Activated CD8-positive, alpha-beta T cell treated with anti-CD3 and anti-CD28 coated beads for 36 hours (primary cell): ENCODE results near the gene NRP1. TPM values are rescaled to one million over a fixed set of nuclear protein-coding genes. Genes with fewer than 3 reads are reported as not detected.

ENCODE experiments used
- ATAC-seq: fragments of 200-7000 bp; cut with Tn5 transposase; one replicate; pipeline ENCODE4 v1.10.0; 2021; ENCODE audit warnings: mild to moderate bottlenecking, moderate library complexity
- CTCF ChIA-PET: fragments of 350-600 bp; sonication (Branson Sonifier 250); formaldehyde crosslinking; loops from one replicate; lab custom pipeline; 2021; ENCODE audit warnings: antibody characterized with exemption; lab: Charles Lee
- POLR2A ChIA-PET: fragments of 350-600 bp; sonication (Branson Sonifier 250); formaldehyde crosslinking; loops from one replicate; lab custom pipeline; 2021; ENCODE audit warnings: antibody characterized with exemption; lab: Charles Lee
- DNase-seq: peaks from one replicate; pipeline ENCODE4 v3.0.0-alpha.2; 2020
- H3K27ac Mint-ChIP-seq: one replicate; pipeline ENCODE4 v1.8.0; 2021; ENCODE audit warnings: mild to moderate bottlenecking, mixed read lengths
- H3K27me3 Mint-ChIP-seq: one replicate; pipeline ENCODE4 v1.8.0; 2021; ENCODE audit warnings: mixed read lengths
- H3K36me3 Mint-ChIP-seq: one replicate; pipeline ENCODE4 v1.8.0; 2021; ENCODE audit warnings: low read depth, mixed read lengths
- H3K4me1 Mint-ChIP-seq: one replicate; pipeline ENCODE4 v1.8.0; 2021; ENCODE audit warnings: low read depth, mixed read lengths
- H3K4me3 Mint-ChIP-seq: one replicate; pipeline ENCODE4 v1.8.0; 2021; ENCODE audit warnings: mild to moderate bottlenecking, moderate library complexity, mixed read lengths
- H3K9me3 Mint-ChIP-seq: one replicate; pipeline ENCODE4 v1.8.0; 2021; ENCODE audit warnings: mixed read lengths
- intact Hi-C: fragments of 100-400 bp; cut with micrococcal nuclease; formaldehyde crosslinking; loops from one replicate; pipeline ENCODE4 v1.10.0; 2022
- total RNA-seq, 2 experiments: library from RNA; stranded (reverse); gene quantifications; one replicate each; pipeline ENCODE4 v1.2.3, GENCODE V29; 2021
- TF ChIP-seq, protein P1 (sequence below): fragments of 200-600 bp; IDR thresholded peaks from one replicate; pipeline ENCODE4 v1.8.0; 2022; ENCODE audit warnings: antibody characterized with exemption, mild to moderate bottlenecking

The NRP1 gene
- total RNA-seq, 2 experiments from 2014 or later: 0.22 to 0.79 TPM

DNA sequence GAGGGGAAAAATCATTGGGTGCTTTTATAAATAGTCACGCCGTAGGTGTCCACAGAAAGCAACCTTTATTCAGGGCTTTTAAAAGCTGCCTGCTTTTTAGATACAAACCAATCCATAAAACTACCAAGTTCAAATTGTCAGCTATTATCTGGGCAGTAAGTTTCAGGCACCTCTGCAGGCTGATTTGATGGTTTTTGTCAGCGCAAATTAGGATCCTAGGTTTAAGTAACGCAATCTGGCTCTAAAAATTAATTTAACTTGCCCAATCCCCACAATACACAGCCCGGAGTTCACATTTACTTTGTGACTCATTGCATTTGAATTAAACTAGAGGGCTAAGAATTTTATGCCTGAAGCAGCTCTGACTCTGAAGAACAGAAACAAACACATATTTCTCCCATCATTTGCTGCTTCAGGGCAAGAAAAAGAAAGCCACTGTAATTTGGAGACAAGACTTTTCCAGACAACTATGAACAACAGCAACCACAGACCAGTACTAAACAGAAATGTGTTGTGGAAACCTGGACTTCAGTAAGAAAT, 43.3 kb downstream of the NRP1 start:
- H3K36me3 Mint-ChIP-seq: no peaks in the 10 kb centered on the region
- H3K4me1 Mint-ChIP-seq: no peaks in the 10 kb centered on the region
- H3K4me3 Mint-ChIP-seq: no peak overlapping the region
- ChIA-PET POLR2A (interaction anchor here (0.7 kb wide), 1 partner anchor 143 kb away, joined by 3 read pairs; no protein-coding TSS in a partner anchor), CTCF (no interaction called here)
- peaks cover 9% of the 10 kb centered on the region for H3K27me3 Mint-ChIP-seq
- DNase-seq (no peak), ATAC-seq (no peak)
- intact Hi-C loops: no loop called here
- no peak overlapping the region for H3K27ac Mint-ChIP-seq
- H3K9me3 Mint-ChIP-seq: no peaks in the 10 kb centered on the region
- TF ChIP-seq, protein P1, sequence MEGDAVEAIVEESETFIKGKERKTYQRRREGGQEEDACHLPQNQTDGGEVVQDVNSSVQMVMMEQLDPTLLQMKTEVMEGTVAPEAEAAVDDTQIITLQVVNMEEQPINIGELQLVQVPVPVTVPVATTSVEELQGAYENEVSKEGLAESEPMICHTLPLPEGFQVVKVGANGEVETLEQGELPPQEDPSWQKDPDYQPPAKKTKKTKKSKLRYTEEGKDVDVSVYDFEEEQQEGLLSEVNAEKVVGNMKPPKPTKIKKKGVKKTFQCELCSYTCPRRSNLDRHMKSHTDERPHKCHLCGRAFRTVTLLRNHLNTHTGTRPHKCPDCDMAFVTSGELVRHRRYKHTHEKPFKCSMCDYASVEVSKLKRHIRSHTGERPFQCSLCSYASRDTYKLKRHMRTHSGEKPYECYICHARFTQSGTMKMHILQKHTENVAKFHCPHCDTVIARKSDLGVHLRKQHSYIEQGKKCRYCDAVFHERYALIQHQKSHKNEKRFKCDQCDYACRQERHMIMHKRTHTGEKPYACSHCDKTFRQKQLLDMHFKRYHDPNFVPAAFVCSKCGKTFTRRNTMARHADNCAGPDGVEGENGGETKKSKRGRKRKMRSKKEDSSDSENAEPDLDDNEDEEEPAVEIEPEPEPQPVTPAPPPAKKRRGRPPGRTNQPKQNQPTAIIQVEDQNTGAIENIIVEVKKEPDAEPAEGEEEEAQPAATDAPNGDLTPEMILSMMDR: no peak

DNA sequence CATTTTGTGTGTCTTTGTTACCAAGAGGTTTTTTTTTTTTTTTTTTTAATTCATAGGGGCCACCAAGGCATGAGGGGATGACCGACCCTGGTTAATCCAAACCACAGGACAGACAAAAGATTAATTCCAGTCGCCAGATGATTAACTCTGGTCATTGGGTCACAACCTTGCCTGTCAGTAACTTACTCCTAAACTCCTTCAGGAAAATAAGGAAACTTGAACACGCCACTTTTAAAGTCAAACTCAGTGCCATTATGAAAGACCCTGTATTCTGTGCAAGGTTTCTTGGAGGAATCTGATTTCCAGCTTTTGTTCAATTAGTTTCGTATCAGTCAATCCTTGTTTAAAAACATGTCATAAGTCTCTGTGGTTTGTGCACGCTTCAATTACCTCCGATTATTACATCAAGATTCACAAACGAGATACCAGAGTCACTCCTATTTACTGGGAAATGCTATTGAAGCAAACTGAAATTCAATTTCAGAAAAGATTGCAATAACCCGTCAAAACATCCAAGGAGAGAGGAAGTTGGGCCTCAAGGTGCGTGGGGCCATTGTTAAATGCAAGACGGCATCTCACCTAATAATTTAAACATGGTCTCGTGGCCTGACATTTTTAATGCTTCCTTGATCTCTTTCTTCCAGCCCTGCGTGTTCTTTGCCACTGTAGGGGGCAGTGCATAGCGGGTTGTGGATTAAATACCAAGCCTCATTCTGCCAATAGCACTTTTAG, 44.0 kb downstream of the NRP1 start:
- intact Hi-C loops: no loop called here
- no peaks in the 10 kb centered on the region for H3K9me3 Mint-ChIP-seq
- H3K36me3 Mint-ChIP-seq: no peaks in the 10 kb centered on the region
- ATAC-seq (no peak), DNase-seq (no peak)
- ChIA-PET CTCF (no interaction called here), POLR2A (interaction anchor here (0.7 kb wide), 1 partner anchor 143 kb away, joined by 3 read pairs; no protein-coding TSS in a partner anchor)
- peaks cover 12% of the 10 kb centered on the region for H3K27me3 Mint-ChIP-seq
- H3K4me3 Mint-ChIP-seq: no peak overlapping the region
- no peaks in the 10 kb centered on the region for H3K4me1 Mint-ChIP-seq
- no peak overlapping the region for H3K27ac Mint-ChIP-seq
- TF ChIP-seq, protein P1: no peak

DNA sequence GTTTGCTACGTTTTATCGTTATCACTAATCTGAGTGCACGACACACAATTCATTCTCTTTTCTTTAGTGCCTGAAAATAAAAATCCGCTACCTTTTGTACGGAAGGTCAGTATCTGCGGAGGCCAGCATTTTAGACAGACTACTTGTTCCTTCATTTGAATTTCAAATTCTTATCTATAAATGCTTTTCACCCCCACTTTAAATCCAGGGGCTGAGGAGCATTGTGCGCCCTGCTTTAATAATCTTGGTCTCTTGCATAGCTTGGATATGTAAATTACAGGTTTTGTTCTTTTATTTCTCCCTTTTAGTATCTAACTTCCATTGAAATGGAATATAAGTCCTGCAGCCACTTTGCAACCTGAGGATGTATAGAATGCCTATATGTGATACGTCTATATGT, 44.7 kb downstream of the NRP1 start:
- no peak overlapping the region for H3K4me3 Mint-ChIP-seq
- POLR2A ChIA-PET: no interaction called here
- no peak overlapping the region for H3K27ac Mint-ChIP-seq
- peaks cover 15% of the 10 kb centered on the region for H3K27me3 Mint-ChIP-seq
- intact Hi-C loops: no loop called here
- H3K36me3 Mint-ChIP-seq: no peaks in the 10 kb centered on the region
- ATAC-seq (no peak), DNase-seq (no peak)
- TF ChIP-seq, protein P1: no peak
- no peaks in the 10 kb centered on the region for H3K9me3 Mint-ChIP-seq
- H3K4me1 Mint-ChIP-seq: no peaks in the 10 kb centered on the region
- CTCF ChIA-PET: no interaction called here

DNA sequence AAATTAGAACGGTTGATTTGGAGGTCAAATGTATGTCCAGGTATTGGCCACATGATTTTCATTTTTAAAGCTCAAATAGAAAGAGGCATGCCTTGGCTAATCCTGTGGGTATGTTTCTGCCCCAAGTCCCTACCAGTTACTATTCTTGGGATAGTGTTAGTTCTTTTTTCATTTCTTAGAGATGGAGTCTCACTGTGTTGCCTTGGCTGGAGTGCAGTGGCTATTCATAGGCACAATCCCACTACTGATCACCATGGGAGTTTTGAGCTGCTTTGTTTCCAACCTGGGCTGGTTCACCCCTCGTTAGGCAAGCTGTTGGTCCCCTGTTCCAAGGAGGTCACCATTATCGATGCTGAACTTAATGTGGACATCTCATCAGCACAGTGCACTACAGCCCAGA, 46.3 kb downstream of the NRP1 start:
- TF ChIP-seq, protein P1: no peak
- intact Hi-C loops: no loop called here
- ChIA-PET POLR2A (no interaction called here), CTCF (interaction anchor here (1.1 to 1.8 kb wide), 2 partner anchors 9 to 95 kb away, joined by 4 to 8 read pairs; no protein-coding TSS in a partner anchor)
- Mint-ChIP-seq H3K4me1 (no peaks in the 10 kb centered on the region), H3K27me3 (peaks cover 17% of the 10 kb centered on the region), H3K36me3 (no peaks in the 10 kb centered on the region), H3K9me3 (no peaks in the 10 kb centered on the region), H3K27ac (no peak overlapping the region), H3K4me3 (no peak overlapping the region)
- DNase-seq (no peak), ATAC-seq (no peak)

DNA sequence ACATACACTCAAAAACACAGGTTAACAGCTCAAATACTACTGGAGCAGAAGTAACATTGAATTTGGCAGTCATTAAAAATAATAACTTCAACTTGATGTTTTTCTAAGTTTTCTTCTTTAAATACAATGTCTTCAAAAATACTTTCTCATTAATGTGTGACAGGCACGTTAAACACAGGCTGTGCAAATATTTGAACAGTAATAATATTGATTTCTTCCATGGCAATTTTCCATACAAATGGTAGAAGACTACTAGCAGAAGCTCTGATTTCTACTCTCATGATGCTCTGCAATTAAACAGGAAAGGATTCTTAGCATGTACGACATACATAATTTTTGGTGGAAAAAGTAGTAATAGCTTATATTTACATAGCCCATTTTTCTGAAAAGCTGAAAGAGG, 47.4 kb downstream of the NRP1 start:
- Mint-ChIP-seq H3K4me1 (no peaks in the 10 kb centered on the region), H3K27me3 (peaks cover 17% of the 10 kb centered on the region), H3K9me3 (no peaks in the 10 kb centered on the region), H3K4me3 (no peak overlapping the region), H3K27ac (no peak overlapping the region), H3K36me3 (no peaks in the 10 kb centered on the region)
- TF ChIP-seq, protein P1: no peak
- DNase-seq: no peak
- CTCF ChIA-PET: interaction anchor here (0.6 to 1.8 kb wide), 2 partner anchors 71 to 94 kb away, joined by 4 to 8 read pairs; no protein-coding TSS in a partner anchor
- POLR2A ChIA-PET: interaction anchor here (0.7 kb wide), 1 partner anchor 22 kb away, joined by 3 read pairs; no protein-coding TSS in a partner anchor
- intact Hi-C loops: no loop called here
- no peak for ATAC-seq
